OCI-LY1 (cell line): Measurements from ENCODE around the gene AVPR1B.

Source experiments
- H2AFZ ChIP-seq: fragments of 200-600 bp; sonication (generic), shearing (Covaris generic); 2 replicates; pipeline ENCODE4 v1.6.0; 2014; ENCODE audit warnings: antibody characterized with exemption, mild to moderate bottlenecking, low read length
- H3F3A ChIP-seq: fragments of 200-600 bp; sonication (generic), shearing (Covaris generic); 2 replicates; pipeline ENCODE4 v1.6.0; 2014; ENCODE audit warnings: mild to moderate bottlenecking, antibody characterized with exemption, low read length, moderate library complexity; ENCODE audit not compliant: insufficient read depth
- H3K27ac ChIP-seq: fragments of 200-600 bp; sonication (generic); 2 replicates; pipeline ENCODE4 v1.5.1; 2014; ENCODE audit warnings: low read length, mixed run types, mild to moderate bottlenecking, low read depth; ENCODE audit not compliant: poor library complexity, severe bottlenecking
- H3K27me3 ChIP-seq: fragments of 200-600 bp; sonication (generic); 2 replicates; pipeline ENCODE4 v1.6.0; 2014; ENCODE audit warnings: antibody characterized with exemption, mild to moderate bottlenecking, low read length, moderate library complexity; ENCODE audit not compliant: insufficient read depth
- H3K36me3 ChIP-seq: fragments of 200-600 bp; sonication (generic); 2 replicates; pipeline ENCODE4 v1.6.1; 2014; ENCODE audit warnings: mild to moderate bottlenecking, antibody characterized with exemption, low read length, moderate library complexity, mixed read lengths; ENCODE audit not compliant: insufficient read depth
- H3K4me1 ChIP-seq: fragments of 200-600 bp; sonication (generic); 2 replicates; pipeline ENCODE4 v1.5.1; 2014; ENCODE audit warnings: mild to moderate bottlenecking, low read length, moderate library complexity; ENCODE audit not compliant: insufficient read depth, severe bottlenecking
- H3K4me2 ChIP-seq: fragments of 200-600 bp; sonication (generic), shearing (Covaris generic); 2 replicates; pipeline ENCODE4 v1.6.1; 2014; ENCODE audit warnings: low read length
- H3K4me3 ChIP-seq: fragments of 200-600 bp; sonication (generic); 2 replicates; pipeline ENCODE4 v1.5.1; 2014; ENCODE audit warnings: low read length, low read depth, mild to moderate bottlenecking, mixed read lengths; ENCODE audit not compliant: poor library complexity, severe bottlenecking
- H3K79me2 ChIP-seq: fragments of 200-600 bp; shearing (Covaris generic); 2 replicates; pipeline ENCODE4 v1.6.1; 2016; ENCODE audit warnings: mixed run types, low read length, mixed read lengths; ENCODE audit not compliant: insufficient read depth
- H3K9ac ChIP-seq: fragments of 200-600 bp; sonication (generic), shearing (Covaris generic); 2 replicates; pipeline ENCODE4 v1.6.1; 2014; ENCODE audit warnings: mild to moderate bottlenecking, low read length, mixed read lengths
- H3K9me2 ChIP-seq: fragments of 200-600 bp; sonication (generic), shearing (Covaris generic); 2 replicates; pipeline ENCODE4 v1.6.1; 2014; ENCODE audit warnings: low read depth, mild to moderate bottlenecking, low read length, mixed read lengths
- H3K9me3 ChIP-seq: fragments of 200-600 bp; shearing (Covaris generic); 2 replicates; pipeline ENCODE4 v1.6.1; 2014; ENCODE audit warnings: low read length, mixed read lengths
- H4K20me1 ChIP-seq: fragments of 200-600 bp; sonication (generic), shearing (Covaris generic); 2 replicates; pipeline ENCODE4 v1.6.0; 2016; ENCODE audit warnings: mild to moderate bottlenecking, low read length; ENCODE audit not compliant: insufficient read depth
- CTCF ChIP-seq: fragments of 200-600 bp; sonication (generic), shearing (Covaris generic); IDR thresholded peaks from 2 replicates; pipeline ENCODE4 v1.5.1; 2017; ENCODE audit warnings: mild to moderate bottlenecking, antibody characterized with exemption, low read length, moderate library complexity, mixed read lengths
- EZH2 ChIP-seq: fragments of 200-600 bp; sonication (generic), shearing (Covaris generic); IDR thresholded peaks from 2 replicates; pipeline ENCODE4 v1.8.0; 2017; ENCODE audit warnings: borderline replicate concordance, mixed run types, mild to moderate bottlenecking, antibody characterized with exemption, low read length, moderate library complexity, mixed read lengths

Gene AVPR1B

GRCh38 chr1:206116873-206117150 lies 376 bp downstream of the AVPR1B start:
- Histone ChIP-seq H3K27me3 (peaks cover 5% of the 10 kb centered on the region; the same call in 1 of the 2 replicates), H3K9me3 (peaks cover 4% of the 10 kb centered on the region), H3F3A (no peaks in the 10 kb centered on the region; the same call in 1 of the 2 replicates), H3K4me1 (peaks cover 8% of the 10 kb centered on the region), H3K9ac (no peak overlapping the region), H3K27ac (no peak overlapping the region), H2AFZ (no peak overlapping the region), H3K9me2 (no peaks in the 10 kb centered on the region), H3K36me3 (no peaks in the 10 kb centered on the region), H4K20me1 (no peaks in the 10 kb centered on the region), H3K4me2 (peak overlapping the region; percentile 59; the same call in 1 of the 2 replicates), H3K79me2 (no peaks in the 10 kb centered on the region), H3K4me3 (no peak overlapping the region)
- TF ChIP-seq EZH2 (no peak), CTCF (no peak)

- no peak overlapping the region for H3K27ac ChIP-seq
- TF ChIP-seq EZH2 (no peak), CTCF (no peak)
- no peak overlapping the region for H3K9ac ChIP-seq
- peaks cover 3% of the 10 kb centered on the region for H3K9me3 ChIP-seq
- H4K20me1 ChIP-seq, result no peaks in the 10 kb centered on the region
- H3K4me3 ChIP-seq, result no peak overlapping the region
- H3K79me2 ChIP-seq, result no peaks in the 10 kb centered on the region
- no peaks in the 10 kb centered on the region for H3K36me3 ChIP-seq
- H3K9me2 ChIP-seq, result no peaks in the 10 kb centered on the region
- no peak overlapping the region for H2AFZ ChIP-seq
- no peak overlapping the region for H3K4me2 ChIP-seq
- H3K27me3 ChIP-seq, result no peaks in the 10 kb centered on the region; the same call in 1 of the 2 replicates
- no peaks in the 10 kb centered on the region; the same call in 1 of the 2 replicates for H3F3A ChIP-seq
- H3K4me1 ChIP-seq, result peaks cover 8% of the 10 kb centered on the region
Observed at GRCh38 chr1:206116191-206116872, 856 bp downstream of the AVPR1B start.

- Histone ChIP-seq H3K79me2 (no peaks in the 10 kb centered on the region), H3K9me3 (no peaks in the 10 kb centered on the region; the same call in 1 of the 2 replicates), H3K4me3 (no peak overlapping the region), H3K9ac (no peak overlapping the region), H4K20me1 (no peaks in the 10 kb centered on the region), H3K36me3 (no peaks in the 10 kb centered on the region), H3F3A (no peaks in the 10 kb centered on the region; the same call in 1 of the 2 replicates), H3K27me3 (no peaks in the 10 kb centered on the region; the same call in 1 of the 2 replicates), H3K27ac (no peak overlapping the region), H3K4me1 (peaks cover 8% of the 10 kb centered on the region), H2AFZ (no peak overlapping the region), H3K4me2 (no peak overlapping the region), H3K9me2 (no peaks in the 10 kb centered on the region)
- TF ChIP-seq CTCF (no peak), EZH2 (no peak)
Observed at GRCh38 chr1:206115791-206116190, 1.4 kb downstream of the AVPR1B start.
